GM21528 (cell line): ENCODE results near the gene C11orf52.
"Not testable (repeated sequence)": the region's sequence is repeated elsewhere in the genome, so short reads cannot be mapped to it uniquely, and the experiment has no call there.

Source experiments
- ATAC-seq: cut with Tn5 transposase; IDR thresholded peaks from one replicate; pipeline ENCODE4 v1.9.1; 2021; ENCODE audit warnings: mild to moderate bottlenecking, moderate library complexity; ENCODE audit not compliant: unreplicated experiment, low FRiP score

Gene C11orf52

GRCh38 chr11:111918390-111919256 lies at the start of gene C11orf52:
TSS of gene C11orf52 (plus strand) at chr11:111918913. CDS start at chr11:111918973, 60 bp downstream.
- ATAC-seq, result no peak

GRCh38 chr11:111870113-111870512 lies 48.6 kb upstream of the C11orf52 start:
- ATAC-seq, result no peak

- peak; percentile 12 for ATAC-seq
Observed at GRCh38 chr11:111870522-111870885, 48.2 kb upstream of the C11orf52 start.

- peak; percentile 92 for ATAC-seq
Observed at GRCh38 chr11:111870886-111871692, 47.6 kb upstream of the C11orf52 start, which contains the start of gene ALG9. TSS of gene ALG9 (minus strand) at chr11:111871581. CDS start at chr11:111871482, 99 bp downstream.

- no peak for ATAC-seq
Observed at GRCh38 chr11:111871693-111872161, 47.0 kb upstream of the C11orf52 start.

GRCh38 chr11:111878385-111878848 lies 40.3 kb upstream of the C11orf52 start:
- ATAC-seq, result peak; percentile 12

GRCh38 chr11:111878849-111879636 lies 39.7 kb upstream of the C11orf52 start, which contains the start of the genes CFAP68 and FDXACB1:
TSS of gene CFAP68 (plus strand) at chr11:111879541. CDS start at chr11:111879561, 20 bp downstream.
TSS of gene FDXACB1 (minus strand) at chr11:111879165. CDS start at chr11:111879132, 33 bp downstream.
- peak; percentile 93 for ATAC-seq

GRCh38 chr11:111879637-111879960 lies 39.1 kb upstream of the C11orf52 start:
- ATAC-seq, result peak; percentile 0

- ATAC-seq, result no peak
Observed at GRCh38 chr11:111882202-111882601, 36.5 kb upstream of the C11orf52 start.

- not testable (repeated sequence) for ATAC-seq
Observed at GRCh38 chr11:111885053-111885452, 33.7 kb upstream of the C11orf52 start.

GRCh38 chr11:111886032-111886431 lies 32.7 kb upstream of the C11orf52 start:
- no peak for ATAC-seq

- ATAC-seq, result no peak
Observed at GRCh38 chr11:111886844-111887243, 31.9 kb upstream of the C11orf52 start.

- ATAC-seq, result no peak
Observed at GRCh38 chr11:111905411-111905810, 13.3 kb upstream of the C11orf52 start.

- ATAC-seq, result no peak
Observed at GRCh38 chr11:111906680-111907079, 12.0 kb upstream of the C11orf52 start.

- ATAC-seq, result no peak
Observed at GRCh38 chr11:111908639-111909305, 9.9 kb upstream of the C11orf52 start.

- no peak for ATAC-seq
Observed at GRCh38 chr11:111909378-111909777, 9.3 kb upstream of the C11orf52 start.

- ATAC-seq, result no peak
Observed at GRCh38 chr11:111910676-111911562, 7.8 kb upstream of the C11orf52 start.

GRCh38 chr11:111911563-111912401 lies 6.9 kb upstream of the C11orf52 start, which contains the start of gene CRYAB:
TSS of gene CRYAB (minus strand) at chr11:111911770. CDS start at chr11:111911724, 46 bp downstream.
- no peak for ATAC-seq
